BE2C (cell line): ENCODE results near the gene CNIH2.
"Not testable (repeated sequence)": the region's sequence is repeated elsewhere in the genome, so short reads cannot be mapped to it uniquely, and the experiment has no call there.

Experiments used
- DNase-seq: peaks from one replicate; pipeline ENCODE4 v3.0.0-alpha.2; 2020
- H3K27me3 ChIP-seq: fragments of 250-450 bp; sonication (Bioruptor Pico); 2 replicates; pipeline ENCODE4 v1.5.1; 2020; ENCODE audit warnings: mild to moderate bottlenecking
- H3K36me3 ChIP-seq: fragments of 250-450 bp; sonication (Bioruptor Pico); 2 replicates; pipeline ENCODE4 v1.5.1; 2020; ENCODE audit warnings: mild to moderate bottlenecking
- H3K4me1 ChIP-seq: fragments of 250-450 bp; sonication (Bioruptor Pico); 2 replicates; pipeline ENCODE4 v1.5.1; 2020
- H3K4me3 ChIP-seq: 2 replicates; pipeline ENCODE4 v1.5.1; 2011; ENCODE audit warnings: low read depth, low read length
- H3K9me3 ChIP-seq: fragments of 250-450 bp; sonication (Bioruptor Pico); 2 replicates; pipeline ENCODE4 v1.5.1; 2020
- TF ChIP-seq, protein P1 (sequence below): IDR thresholded peaks from 2 replicates; pipeline ENCODE4 v1.5.1; 2012; ENCODE audit warnings: mild to moderate bottlenecking, low read depth, low read length

CNIH2 gene

DNA sequence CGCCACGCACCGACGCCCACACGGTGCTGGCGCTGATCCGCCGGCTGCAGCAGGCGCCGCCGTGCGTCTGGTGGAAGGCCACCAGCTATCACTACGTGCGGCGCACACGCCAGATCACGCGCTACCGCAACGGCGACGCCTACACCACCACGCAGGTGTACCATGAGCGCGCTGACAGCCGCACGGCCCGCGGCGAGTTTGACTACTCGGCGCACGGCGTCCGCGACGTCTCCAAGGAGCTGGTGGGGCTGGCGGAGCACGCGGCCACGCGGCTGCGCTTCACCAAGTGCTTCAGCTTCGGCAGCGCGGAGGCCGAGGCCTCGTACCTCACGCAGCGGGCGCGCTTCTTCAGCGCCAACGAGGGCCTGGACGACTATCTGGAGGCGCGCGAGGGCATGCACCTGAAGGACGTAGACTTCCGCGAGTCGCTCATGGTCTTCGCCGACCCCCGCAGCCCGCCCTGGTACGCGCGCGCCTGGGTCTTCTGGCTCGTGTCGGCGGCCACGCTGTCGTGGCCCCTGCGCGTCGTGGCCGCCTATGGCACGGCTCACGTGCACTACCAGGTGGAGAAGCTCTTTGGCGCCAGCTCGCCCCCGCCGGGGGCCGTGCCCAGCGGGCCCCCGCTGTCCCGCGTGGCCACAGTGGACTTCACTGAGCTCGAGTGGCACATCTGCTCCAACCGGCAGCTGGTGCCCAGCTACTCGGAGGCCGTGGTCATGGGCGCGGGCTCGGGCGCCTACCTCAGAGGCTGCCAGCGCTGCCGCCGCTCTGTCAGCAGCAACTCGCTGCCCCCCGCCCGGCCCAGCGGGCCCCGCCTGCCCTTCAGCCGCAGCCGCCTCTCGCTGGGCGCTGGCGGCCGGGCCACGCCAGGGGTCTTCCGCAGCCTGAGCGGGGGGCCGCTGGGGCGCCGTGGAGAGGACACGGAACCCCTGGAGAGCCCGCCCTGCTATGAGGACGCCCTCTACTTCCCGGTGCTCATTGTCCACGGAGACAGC, 16.9 kb downstream of the CNIH2 start:
- no peak overlapping the region for H3K4me3 ChIP-seq
- no peaks in the 10 kb centered on the region for H3K36me3 ChIP-seq
- H3K9me3 ChIP-seq = no peaks in the 10 kb centered on the region
- H3K4me1 ChIP-seq = no peaks in the 10 kb centered on the region; the same call in none of the 2 replicates
- TF ChIP-seq, protein P1, sequence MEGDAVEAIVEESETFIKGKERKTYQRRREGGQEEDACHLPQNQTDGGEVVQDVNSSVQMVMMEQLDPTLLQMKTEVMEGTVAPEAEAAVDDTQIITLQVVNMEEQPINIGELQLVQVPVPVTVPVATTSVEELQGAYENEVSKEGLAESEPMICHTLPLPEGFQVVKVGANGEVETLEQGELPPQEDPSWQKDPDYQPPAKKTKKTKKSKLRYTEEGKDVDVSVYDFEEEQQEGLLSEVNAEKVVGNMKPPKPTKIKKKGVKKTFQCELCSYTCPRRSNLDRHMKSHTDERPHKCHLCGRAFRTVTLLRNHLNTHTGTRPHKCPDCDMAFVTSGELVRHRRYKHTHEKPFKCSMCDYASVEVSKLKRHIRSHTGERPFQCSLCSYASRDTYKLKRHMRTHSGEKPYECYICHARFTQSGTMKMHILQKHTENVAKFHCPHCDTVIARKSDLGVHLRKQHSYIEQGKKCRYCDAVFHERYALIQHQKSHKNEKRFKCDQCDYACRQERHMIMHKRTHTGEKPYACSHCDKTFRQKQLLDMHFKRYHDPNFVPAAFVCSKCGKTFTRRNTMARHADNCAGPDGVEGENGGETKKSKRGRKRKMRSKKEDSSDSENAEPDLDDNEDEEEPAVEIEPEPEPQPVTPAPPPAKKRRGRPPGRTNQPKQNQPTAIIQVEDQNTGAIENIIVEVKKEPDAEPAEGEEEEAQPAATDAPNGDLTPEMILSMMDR = no peak
- H3K27me3 ChIP-seq = no peaks in the 10 kb centered on the region
- no peak for DNase-seq

DNA sequence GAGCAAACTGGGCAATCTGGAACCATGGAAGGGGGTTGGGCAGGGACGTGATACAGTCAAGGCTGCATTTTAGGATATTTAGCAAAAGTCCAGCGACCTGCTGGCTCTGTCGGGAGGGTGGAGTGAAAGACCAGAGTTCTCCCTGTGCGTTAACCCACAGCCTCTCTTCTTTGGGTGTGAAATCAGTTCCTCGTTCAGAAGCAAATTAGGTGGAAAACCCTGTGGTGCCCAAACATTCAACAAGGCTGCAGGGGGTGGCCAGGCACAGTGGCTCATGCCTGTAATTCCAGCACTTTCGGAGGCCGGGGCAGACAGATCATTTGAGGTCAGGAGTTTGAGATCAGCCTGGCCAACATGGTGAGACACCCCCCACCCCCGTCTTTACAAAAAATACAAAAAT, 19.6 kb downstream of the CNIH2 start:
- no peak for DNase-seq
- no peaks in the 10 kb centered on the region for H3K9me3 ChIP-seq
- no peaks in the 10 kb centered on the region for H3K27me3 ChIP-seq
- no peaks in the 10 kb centered on the region for H3K4me1 ChIP-seq
- no peak overlapping the region for H3K4me3 ChIP-seq
- TF ChIP-seq, protein P1 = no peak
- H3K36me3 ChIP-seq = no peaks in the 10 kb centered on the region

DNA sequence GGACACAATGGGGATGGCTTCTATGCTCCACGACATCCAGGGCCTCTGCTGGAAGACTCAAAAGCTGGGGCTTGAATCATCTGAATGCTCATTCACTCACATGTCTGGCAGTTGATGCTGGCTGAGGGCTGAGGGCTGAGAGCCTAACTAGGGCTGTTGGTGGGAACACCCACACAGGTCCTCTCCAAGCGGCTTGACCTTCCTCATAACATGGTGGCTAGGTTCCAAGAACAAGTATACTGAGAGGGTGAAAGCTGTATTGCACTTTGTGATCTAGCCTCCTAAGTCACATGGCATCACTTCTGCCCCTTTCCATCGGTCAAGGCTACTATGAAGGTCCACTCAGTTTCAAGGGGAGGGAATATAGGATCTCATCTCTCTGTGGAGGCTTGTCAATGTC, 21.2 kb downstream of the CNIH2 start:
- Histone ChIP-seq H3K27me3 (no peaks in the 10 kb centered on the region), H3K9me3 (no peaks in the 10 kb centered on the region), H3K4me3 (no peak overlapping the region), H3K4me1 (no peaks in the 10 kb centered on the region), H3K36me3 (no peaks in the 10 kb centered on the region)
- no peak for DNase-seq
- TF ChIP-seq, protein P1 = no peak

DNA sequence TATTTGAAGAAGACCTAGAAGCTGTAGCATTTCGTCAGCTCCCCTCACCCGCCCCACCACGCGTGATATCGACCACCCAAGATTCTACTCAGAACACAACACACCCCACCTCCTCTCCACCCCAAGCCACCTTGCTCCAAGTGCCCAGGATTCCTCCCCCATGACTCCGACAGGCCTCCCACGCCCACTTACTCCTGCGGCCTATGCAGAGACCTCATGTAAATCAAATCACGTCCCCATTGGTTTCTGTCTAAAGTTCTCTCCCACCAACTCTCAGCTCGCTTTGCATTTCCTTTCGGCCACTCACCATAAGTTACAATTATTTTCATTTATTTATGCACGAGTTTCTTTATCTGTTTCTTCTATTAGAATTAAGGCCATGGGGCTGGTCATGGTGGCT, 24.7 kb downstream of the CNIH2 start:
- Histone ChIP-seq H3K4me3 (no peak overlapping the region), H3K27me3 (no peaks in the 10 kb centered on the region), H3K4me1 (no peaks in the 10 kb centered on the region), H3K9me3 (no peaks in the 10 kb centered on the region), H3K36me3 (no peaks in the 10 kb centered on the region)
- no peak for DNase-seq
- TF ChIP-seq, protein P1 = no peak

DNA sequence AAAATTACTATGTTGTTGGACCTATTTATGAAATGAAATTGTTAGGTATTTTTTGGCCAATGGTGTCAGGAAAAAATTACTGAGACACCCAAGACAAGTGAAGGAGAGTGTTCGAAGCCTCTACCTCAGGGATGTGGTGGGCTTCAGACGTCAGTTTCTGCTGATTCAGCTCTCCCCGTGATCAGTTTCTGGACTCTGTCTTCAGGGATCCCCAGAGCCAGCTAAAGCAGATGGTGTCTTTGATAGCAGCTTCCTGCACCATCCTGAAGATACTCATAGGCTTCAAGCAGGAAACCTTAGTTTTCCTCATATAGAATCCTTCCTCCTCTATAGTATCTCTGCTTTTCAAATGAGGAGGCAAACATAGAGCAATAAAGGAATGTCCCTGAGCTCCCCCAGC, 31.5 kb downstream of the CNIH2 start:
- TF ChIP-seq, protein P1 = no peak
- Histone ChIP-seq H3K4me3 (no peak overlapping the region), H3K9me3 (no peaks in the 10 kb centered on the region), H3K36me3 (no peaks in the 10 kb centered on the region), H3K27me3 (no peaks in the 10 kb centered on the region), H3K4me1 (peaks cover 8% of the 10 kb centered on the region)
- no peak for DNase-seq

DNA sequence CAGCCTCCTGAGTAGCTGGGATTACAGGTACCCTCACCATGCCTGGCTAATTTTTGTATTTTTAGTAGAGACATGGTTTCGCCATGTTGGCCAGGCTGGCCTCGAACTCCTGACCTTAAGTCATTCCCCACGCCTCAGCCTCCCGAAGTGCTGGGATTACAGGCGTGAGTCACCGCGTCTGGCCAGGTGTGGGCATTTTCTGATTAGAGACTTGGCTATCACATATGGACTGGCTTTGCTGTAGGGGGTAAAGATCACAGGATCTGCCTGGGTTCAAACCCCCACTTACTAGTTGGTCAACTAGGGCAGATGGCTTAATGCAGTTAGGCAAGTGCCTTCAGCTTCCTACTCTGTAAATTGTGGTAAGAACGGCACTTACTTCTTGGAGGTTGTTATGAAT, 32.3 kb downstream of the CNIH2 start:
- H3K9me3 ChIP-seq = no peaks in the 10 kb centered on the region
- DNase-seq = no peak
- H3K36me3 ChIP-seq = no peaks in the 10 kb centered on the region
- TF ChIP-seq, protein P1 = no peak
- peaks cover 15% of the 10 kb centered on the region for H3K4me1 ChIP-seq
- H3K27me3 ChIP-seq = no peaks in the 10 kb centered on the region
- H3K4me3 ChIP-seq = no peak overlapping the region

DNA sequence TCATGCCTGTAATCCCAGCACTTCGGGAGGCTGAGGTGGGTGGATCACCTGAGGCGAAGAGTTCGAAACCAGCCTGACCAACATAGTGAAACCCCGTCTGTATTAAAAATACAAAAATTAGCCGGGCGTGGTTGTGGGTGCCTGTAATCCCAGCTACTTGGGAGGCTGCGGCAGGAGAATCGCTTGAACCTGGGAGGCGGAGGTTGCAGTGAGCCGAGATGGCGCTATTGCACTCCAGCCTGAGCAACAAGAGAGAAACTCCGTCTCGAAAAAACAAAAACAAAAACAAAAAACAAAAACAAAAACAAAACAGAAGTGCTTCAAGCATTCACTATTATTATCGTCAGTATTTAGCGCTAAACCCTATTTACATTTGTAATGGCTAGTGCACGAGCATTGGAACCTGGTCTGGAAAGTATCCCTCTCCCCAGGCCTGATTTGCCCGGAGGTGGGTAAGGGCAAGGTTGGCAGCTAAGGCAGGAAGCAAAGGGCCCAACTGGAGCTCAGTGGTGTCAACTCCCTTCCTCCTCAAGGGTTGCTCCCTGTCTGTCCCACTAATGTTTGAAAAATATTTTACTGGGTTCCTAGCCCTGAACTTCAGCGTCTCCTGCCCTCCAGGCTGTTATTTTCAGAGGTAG, 32.9 kb downstream of the CNIH2 start:
- not testable (repeated sequence) for H3K4me3 ChIP-seq, H3K36me3 ChIP-seq, DNase-seq, H3K9me3 ChIP-seq, H3K27me3 ChIP-seq
- peaks cover 19% of the 10 kb centered on the region for H3K4me1 ChIP-seq
